ENCODE measurements around the gene PRDM12. TPM values are rescaled to one million over a fixed set of nuclear protein-coding genes. Genes with fewer than 3 reads are reported as not detected.

The PRDM12 gene
- total RNA-seq, 3 donors from 2014 or later = not detected

GRCh38 chr9:130635721-130636647 lies 28.4 kb upstream of the PRDM12 start:
- TF ChIP-seq, protein P1, sequence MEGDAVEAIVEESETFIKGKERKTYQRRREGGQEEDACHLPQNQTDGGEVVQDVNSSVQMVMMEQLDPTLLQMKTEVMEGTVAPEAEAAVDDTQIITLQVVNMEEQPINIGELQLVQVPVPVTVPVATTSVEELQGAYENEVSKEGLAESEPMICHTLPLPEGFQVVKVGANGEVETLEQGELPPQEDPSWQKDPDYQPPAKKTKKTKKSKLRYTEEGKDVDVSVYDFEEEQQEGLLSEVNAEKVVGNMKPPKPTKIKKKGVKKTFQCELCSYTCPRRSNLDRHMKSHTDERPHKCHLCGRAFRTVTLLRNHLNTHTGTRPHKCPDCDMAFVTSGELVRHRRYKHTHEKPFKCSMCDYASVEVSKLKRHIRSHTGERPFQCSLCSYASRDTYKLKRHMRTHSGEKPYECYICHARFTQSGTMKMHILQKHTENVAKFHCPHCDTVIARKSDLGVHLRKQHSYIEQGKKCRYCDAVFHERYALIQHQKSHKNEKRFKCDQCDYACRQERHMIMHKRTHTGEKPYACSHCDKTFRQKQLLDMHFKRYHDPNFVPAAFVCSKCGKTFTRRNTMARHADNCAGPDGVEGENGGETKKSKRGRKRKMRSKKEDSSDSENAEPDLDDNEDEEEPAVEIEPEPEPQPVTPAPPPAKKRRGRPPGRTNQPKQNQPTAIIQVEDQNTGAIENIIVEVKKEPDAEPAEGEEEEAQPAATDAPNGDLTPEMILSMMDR (IDR thresholded peaks at IDR 0.05) = no peak
- TF ChIP-seq POLR2AphosphoS5 (IDR thresholded peaks at IDR 0.05) (no peak), POLR2A (IDR thresholded peaks at IDR 0.05) (no peak)
- no peaks in the 10 kb centered on the region for H3K9me3 ChIP-seq
- H3K36me3 ChIP-seq = peaks cover 7% of the 10 kb centered on the region
- H3K4me1 ChIP-seq = no peaks in the 10 kb centered on the region
- intact Hi-C loops (cut with DNase I; ENCODE audit: low total_unique reads) = no loop called here
- no peak overlapping the region for H3K4me3 ChIP-seq
- H3K27me3 ChIP-seq = no peaks in the 10 kb centered on the region
- no peak for DNase-seq (ENCODE audit: low spot score in 2 of 2)
- no peak overlapping the region for H3K27ac ChIP-seq

- DNase-seq (ENCODE audit: low spot score in 2 of 2) = no peak
- no peak overlapping the region for H3K4me3 ChIP-seq
- no peaks in the 10 kb centered on the region for H3K4me1 ChIP-seq
- peaks cover 5% of the 10 kb centered on the region for H3K36me3 ChIP-seq
- TF ChIP-seq POLR2AphosphoS5 (IDR thresholded peaks at IDR 0.05) = no peak
- TF ChIP-seq POLR2A (IDR thresholded peaks at IDR 0.05) = no peak
- TF ChIP-seq, protein P1 (IDR thresholded peaks at IDR 0.05) = no peak
- no peaks in the 10 kb centered on the region for H3K27me3 ChIP-seq
- no peak overlapping the region for H3K27ac ChIP-seq
- intact Hi-C loops (cut with DNase I; ENCODE audit: low total_unique reads) = no loop called here
- no peaks in the 10 kb centered on the region for H3K9me3 ChIP-seq
Measured at GRCh38 chr9:130636648-130637020, 27.8 kb upstream of the PRDM12 start.

GRCh38 chr9:130638284-130639123 lies 25.9 kb upstream of the PRDM12 start:
- H3K27ac ChIP-seq = no peak overlapping the region
- no peak for DNase-seq (ENCODE audit: low spot score in 2 of 2)
- no peaks in the 10 kb centered on the region for H3K9me3 ChIP-seq
- no peaks in the 10 kb centered on the region for H3K4me1 ChIP-seq
- no peak overlapping the region for H3K4me3 ChIP-seq
- H3K36me3 ChIP-seq = peaks cover 5% of the 10 kb centered on the region
- TF ChIP-seq, protein P1 (IDR thresholded peaks at IDR 0.05) = no peak
- TF ChIP-seq POLR2AphosphoS5 (IDR thresholded peaks at IDR 0.05) = no peak
- no peak for TF ChIP-seq POLR2A (IDR thresholded peaks at IDR 0.05)
- H3K27me3 ChIP-seq = no peaks in the 10 kb centered on the region
- intact Hi-C loops (cut with DNase I; ENCODE audit: low total_unique reads) = no loop called here

- Histone ChIP-seq H3K36me3 (peaks cover 5% of the 10 kb centered on the region), H3K9me3 (no peaks in the 10 kb centered on the region), H3K27me3 (no peaks in the 10 kb centered on the region), H3K4me1 (no peaks in the 10 kb centered on the region), H3K4me3 (no peak overlapping the region), H3K27ac (no peak overlapping the region)
- DNase-seq (ENCODE audit: low spot score in 2 of 2) = no peak
- intact Hi-C loops (cut with DNase I; ENCODE audit: low total_unique reads) = no loop called here
- no peak for TF ChIP-seq POLR2A (IDR thresholded peaks at IDR 0.05)
- TF ChIP-seq, protein P1 (IDR thresholded peaks at IDR 0.05) = no peak
- TF ChIP-seq POLR2AphosphoS5 (IDR thresholded peaks at IDR 0.05) = no peak
Measured at GRCh38 chr9:130639124-130639765, 25.1 kb upstream of the PRDM12 start.

Data from breast epithelium (tissue), 4 donors.